Measurements from ENCODE around the gene CLEC4M.

CLEC4M gene

DNA sequence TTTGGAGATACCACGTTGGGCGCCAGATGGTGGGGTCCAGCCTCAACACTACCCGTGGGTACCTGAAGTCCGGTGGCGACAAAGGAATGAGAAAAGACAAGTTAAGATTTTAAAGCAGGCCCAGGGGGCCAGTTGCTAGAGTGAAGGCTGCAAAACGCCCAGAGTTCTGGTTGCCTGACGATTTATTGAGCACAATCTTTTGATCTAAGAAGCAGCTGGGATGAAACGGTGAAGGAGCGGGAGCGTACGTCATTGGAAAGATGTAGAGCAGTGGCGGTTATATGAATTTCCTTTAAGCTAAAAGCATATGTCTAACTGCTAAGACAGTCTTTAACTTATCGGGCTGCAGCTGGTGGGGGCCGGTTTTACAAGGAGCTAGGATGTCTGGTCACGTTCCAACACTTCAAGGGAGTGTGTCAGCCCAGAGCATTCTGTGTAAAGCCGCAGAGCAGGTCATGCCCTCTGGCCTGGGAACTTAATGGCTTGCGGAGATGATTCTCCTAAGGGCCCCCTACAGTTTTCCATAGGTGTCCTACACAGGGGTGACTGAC lies 38.1 kb downstream of the CLEC4M start:
- TF ChIP-seq ZFP30 (CRISPR knock-in tag; IDR thresholded peaks at IDR 0.05) (no peak), SNAI2 (CRISPR knock-in tag; IDR thresholded peaks at IDR 0.05) (no peak)
- TF ChIP-seq, protein P1, sequence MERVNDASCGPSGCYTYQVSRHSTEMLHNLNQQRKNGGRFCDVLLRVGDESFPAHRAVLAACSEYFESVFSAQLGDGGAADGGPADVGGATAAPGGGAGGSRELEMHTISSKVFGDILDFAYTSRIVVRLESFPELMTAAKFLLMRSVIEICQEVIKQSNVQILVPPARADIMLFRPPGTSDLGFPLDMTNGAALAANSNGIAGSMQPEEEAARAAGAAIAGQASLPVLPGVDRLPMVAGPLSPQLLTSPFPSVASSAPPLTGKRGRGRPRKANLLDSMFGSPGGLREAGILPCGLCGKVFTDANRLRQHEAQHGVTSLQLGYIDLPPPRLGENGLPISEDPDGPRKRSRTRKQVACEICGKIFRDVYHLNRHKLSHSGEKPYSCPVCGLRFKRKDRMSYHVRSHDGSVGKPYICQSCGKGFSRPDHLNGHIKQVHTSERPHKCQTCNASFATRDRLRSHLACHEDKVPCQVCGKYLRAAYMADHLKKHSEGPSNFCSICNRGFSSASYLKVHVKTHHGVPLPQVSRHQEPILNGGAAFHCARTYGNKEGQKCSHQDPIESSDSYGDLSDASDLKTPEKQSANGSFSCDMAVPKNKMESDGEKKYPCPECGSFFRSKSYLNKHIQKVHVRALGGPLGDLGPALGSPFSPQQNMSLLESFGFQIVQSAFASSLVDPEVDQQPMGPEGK (CRISPR knock-in tag; IDR thresholded peaks at IDR 0.05; ENCODE audit: borderline replicate concordance), result no peak
- no peak for ATAC-seq

DNA sequence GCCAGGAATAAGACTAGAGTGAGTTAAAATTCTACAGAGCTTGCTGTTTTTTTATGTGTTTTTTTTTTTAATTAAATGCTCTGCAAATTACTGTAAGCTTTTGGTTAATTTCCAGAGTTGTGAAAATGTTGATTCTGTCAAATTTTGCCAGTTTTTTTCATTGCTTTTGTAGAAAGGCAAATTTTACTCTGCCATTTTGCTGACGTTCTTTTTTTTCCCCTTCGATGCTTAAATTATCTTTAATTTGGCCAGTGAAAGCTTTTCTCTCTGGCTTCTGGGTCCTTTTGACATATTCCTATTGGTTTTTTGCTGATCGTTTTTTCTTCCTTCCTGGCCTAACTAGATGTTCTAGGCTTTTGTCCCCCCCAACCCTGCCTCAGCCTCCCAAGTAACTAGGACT lies 43.2 kb downstream of the CLEC4M start:
- TF ChIP-seq ZC3H10 (CRISPR knock-in tag; IDR thresholded peaks at IDR 0.05) (no peak), GLIS3 (CRISPR knock-in tag; IDR thresholded peaks at IDR 0.05) (no peak), CSRNP3 (CRISPR knock-in tag; IDR thresholded peaks at IDR 0.05) (no peak), ZNF70 (CRISPR knock-in tag; IDR thresholded peaks at IDR 0.05) (no peak), POU6F1 (CRISPR knock-in tag; IDR thresholded peaks at IDR 0.05; ENCODE audit: borderline replicate concordance, low read depth) (no peak), CSDC2 (CRISPR knock-in tag; IDR thresholded peaks at IDR 0.05) (no peak), RARB (CRISPR knock-in tag; IDR thresholded peaks at IDR 0.05) (no peak), OSR1 (CRISPR knock-in tag; IDR thresholded peaks at IDR 0.05) (no peak), ESRRG (CRISPR knock-in tag; IDR thresholded peaks at IDR 0.05) (no peak), TSHZ2 (CRISPR knock-in tag; IDR thresholded peaks at IDR 0.05) (no peak), TCF4 (CRISPR knock-in tag; IDR thresholded peaks at IDR 0.05; ENCODE audit: borderline replicate concordance) (no peak), ARNTL (CRISPR knock-in tag; IDR thresholded peaks at IDR 0.05; ENCODE audit: borderline replicate concordance, low read depth) (no peak), TOX (CRISPR knock-in tag; IDR thresholded peaks at IDR 0.05; ENCODE audit: borderline replicate concordance) (no peak), ISL1 (CRISPR knock-in tag; IDR thresholded peaks at IDR 0.05) (no peak), PPARA (CRISPR knock-in tag; IDR thresholded peaks at IDR 0.05; ENCODE audit: borderline replicate concordance) (no peak)
- TF ChIP-seq, protein P1 (CRISPR knock-in tag; IDR thresholded peaks at IDR 0.05; ENCODE audit: borderline replicate concordance), result no peak
- ATAC-seq, result no peak

DNA sequence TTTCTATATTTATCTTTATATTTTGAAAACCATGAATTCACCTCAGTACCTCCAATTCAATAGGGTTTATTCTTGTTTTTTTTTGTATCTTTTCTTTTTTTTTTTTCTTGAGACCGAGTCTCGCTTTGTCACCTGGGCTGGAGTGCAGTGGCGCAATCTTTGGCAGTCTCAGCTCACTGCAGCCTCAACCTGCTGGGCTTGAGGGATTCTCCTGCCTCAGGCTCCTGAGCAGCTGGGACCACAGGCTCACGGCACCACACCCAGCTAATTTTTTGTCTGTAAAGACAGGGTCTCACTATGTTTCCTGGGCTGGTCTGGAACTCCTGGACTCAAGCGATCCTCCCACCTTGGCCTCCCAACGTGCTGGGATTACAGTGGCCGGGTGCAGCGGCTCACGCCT lies 43.8 kb downstream of the CLEC4M start:
- no peak for ATAC-seq
- TF ChIP-seq SNAI2 (CRISPR knock-in tag; IDR thresholded peaks at IDR 0.05) (no peak), ESRRG (CRISPR knock-in tag; IDR thresholded peaks at IDR 0.05) (no peak), ZFP30 (CRISPR knock-in tag; IDR thresholded peaks at IDR 0.05) (no peak), ZFP3 (CRISPR knock-in tag; IDR thresholded peaks at IDR 0.05) (no peak), ZNF565 (CRISPR knock-in tag; conservative IDR thresholded peaks at IDR 0.05; ENCODE audit: low read depth) (no peak), ZC3H10 (CRISPR knock-in tag; IDR thresholded peaks at IDR 0.05) (no peak), OSR1 (CRISPR knock-in tag; IDR thresholded peaks at IDR 0.05) (no peak), POU6F1 (CRISPR knock-in tag; IDR thresholded peaks at IDR 0.05; ENCODE audit: borderline replicate concordance, low read depth) (no peak), ZNF8 (CRISPR knock-in tag; IDR thresholded peaks at IDR 0.05) (no peak), ARNTL (CRISPR knock-in tag; IDR thresholded peaks at IDR 0.05; ENCODE audit: borderline replicate concordance, low read depth) (no peak), ZNF70 (CRISPR knock-in tag; IDR thresholded peaks at IDR 0.05) (no peak), BACH2 (CRISPR knock-in tag; IDR thresholded peaks at IDR 0.05; ENCODE audit: borderline replicate concordance) (no peak)
- TF ChIP-seq, protein P2, sequence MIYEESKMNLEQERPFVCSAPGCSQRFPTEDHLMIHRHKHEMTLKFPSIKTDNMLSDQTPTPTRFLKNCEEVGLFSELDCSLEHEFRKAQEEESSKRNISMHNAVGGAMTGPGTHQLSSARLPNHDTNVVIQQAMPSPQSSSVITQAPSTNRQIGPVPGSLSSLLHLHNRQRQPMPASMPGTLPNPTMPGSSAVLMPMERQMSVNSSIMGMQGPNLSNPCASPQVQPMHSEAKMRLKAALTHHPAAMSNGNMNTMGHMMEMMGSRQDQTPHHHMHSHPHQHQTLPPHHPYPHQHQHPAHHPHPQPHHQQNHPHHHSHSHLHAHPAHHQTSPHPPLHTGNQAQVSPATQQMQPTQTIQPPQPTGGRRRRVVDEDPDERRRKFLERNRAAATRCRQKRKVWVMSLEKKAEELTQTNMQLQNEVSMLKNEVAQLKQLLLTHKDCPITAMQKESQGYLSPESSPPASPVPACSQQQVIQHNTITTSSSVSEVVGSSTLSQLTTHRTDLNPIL (CRISPR knock-in tag; IDR thresholded peaks at IDR 0.05; ENCODE audit: low read depth), result no peak

Data from SK-N-SH treated with all-trans-retinoic acid at 6 μM for 48 hours (cell line).